GM21367 (cell line): ENCODE results near the gene CAPG.
"Not testable (repeated sequence)": the region's sequence is repeated elsewhere in the genome, so short reads cannot be mapped to it uniquely, and the experiment has no call there.

Source experiments
- ATAC-seq: cut with Tn5 transposase; IDR thresholded peaks from one replicate; pipeline ENCODE4 v1.9.1; 2021; ENCODE audit not compliant: unreplicated experiment

CAPG gene

GRCh38 chr2:85367180-85367579 is 43.0 kb downstream of the CAPG start:
- ATAC-seq, result no peak

GRCh38 chr2:85362653-85363387 is 47.3 kb downstream of the CAPG start:
- ATAC-seq, result not testable (repeated sequence)

- ATAC-seq, result no peak
Measured at GRCh38 chr2:85357736-85358135, 52.4 kb downstream of the CAPG start.

GRCh38 chr2:85356186-85356585 is 54.0 kb downstream of the CAPG start:
- no peak for ATAC-seq

- ATAC-seq, result no peak
Measured at GRCh38 chr2:85355521-85355920, 54.6 kb downstream of the CAPG start.

- no peak for ATAC-seq
Measured at GRCh38 chr2:85355073-85355410, 55.1 kb downstream of the CAPG start.

- ATAC-seq, result peak; percentile 96
Measured at GRCh38 chr2:85354286-85355072, 55.7 kb downstream of the CAPG start, which contains the start of the genes ELMOD3 and RETSAT. ELMOD3 (plus strand) TSS chr2:85354769; CDS start chr2:85357199, 2,430 bp downstream. RETSAT (minus strand) TSS chr2:85354528; CDS start chr2:85354507, 21 bp downstream.

- no peak for ATAC-seq
Measured at GRCh38 chr2:85353876-85354285, 56.3 kb downstream of the CAPG start.

GRCh38 chr2:85347599-85347998 is 62.6 kb downstream of the CAPG start:
- ATAC-seq, result no peak
